Tibial nerve (tissue), 3 donors: ENCODE results near the gene PNPLA6.

ENCODE experiments used
- POLR2A ChIP-seq, 2 donors: fragments of 450-650 bp; IDR thresholded peaks; one replicate each; pipeline ENCODE4 v1.6.1; 2017; ENCODE audit warnings: antibody characterized with exemption in 2 of 2, mild to moderate bottlenecking in 2 of 2, moderate library complexity in 2 of 2
- TF ChIP-seq, protein P1 (sequence below), 5 experiments: fragments of 200-600 bp in 3 of 5; fragments of 450-650 bp in 2 of 5; sonication (generic) in 3 of 5; IDR thresholded peaks; one replicate each; pipeline ENCODE4 v1.5.1; 2016 to 2019; ENCODE audit warnings: antibody characterized with exemption in 5 of 5, mild to moderate bottlenecking in 3 of 5, moderate library complexity in 2 of 5

DNA sequence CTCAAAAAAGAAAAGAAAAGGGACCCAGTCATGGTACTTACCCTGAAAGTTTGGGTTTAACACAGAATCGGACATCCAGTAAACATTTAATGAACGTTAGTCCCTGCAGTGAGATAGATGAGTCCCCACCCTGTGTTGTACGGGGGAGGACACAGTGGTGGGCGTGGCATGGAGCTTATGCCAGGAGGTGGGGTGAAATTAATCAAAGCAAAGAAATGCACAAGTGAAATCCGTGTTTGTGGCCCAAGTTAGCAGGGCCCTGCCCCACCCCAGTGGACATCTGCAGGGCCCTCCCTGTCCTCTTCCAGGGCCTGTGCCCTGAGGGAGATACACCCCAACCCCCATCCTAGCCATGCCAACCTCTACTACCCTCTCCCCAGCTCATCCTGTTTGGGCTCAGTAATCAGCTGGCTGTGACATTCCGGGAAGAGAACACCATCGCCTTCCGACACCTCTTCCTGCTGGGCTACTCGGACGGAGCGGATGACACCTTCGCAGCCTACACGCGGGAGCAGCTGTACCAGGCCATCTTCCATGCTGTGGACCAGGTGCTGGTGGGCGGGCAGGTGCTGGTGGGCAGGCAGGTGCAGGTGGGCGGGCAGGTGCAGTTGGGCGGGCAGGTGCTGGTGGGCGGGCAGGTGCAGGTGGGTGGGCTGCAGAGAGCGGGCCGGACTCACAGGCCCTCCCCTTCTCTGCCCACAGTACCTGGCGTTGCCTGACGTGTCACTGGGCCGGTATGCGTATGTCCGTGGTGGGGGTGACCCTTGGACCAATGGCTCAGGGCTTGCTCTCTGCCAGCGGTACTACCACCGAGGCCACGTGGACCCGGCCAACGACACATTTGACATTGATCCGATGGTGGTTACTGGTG lies 9.2 kb upstream of the PNPLA6 start:
- TF ChIP-seq, protein P1, sequence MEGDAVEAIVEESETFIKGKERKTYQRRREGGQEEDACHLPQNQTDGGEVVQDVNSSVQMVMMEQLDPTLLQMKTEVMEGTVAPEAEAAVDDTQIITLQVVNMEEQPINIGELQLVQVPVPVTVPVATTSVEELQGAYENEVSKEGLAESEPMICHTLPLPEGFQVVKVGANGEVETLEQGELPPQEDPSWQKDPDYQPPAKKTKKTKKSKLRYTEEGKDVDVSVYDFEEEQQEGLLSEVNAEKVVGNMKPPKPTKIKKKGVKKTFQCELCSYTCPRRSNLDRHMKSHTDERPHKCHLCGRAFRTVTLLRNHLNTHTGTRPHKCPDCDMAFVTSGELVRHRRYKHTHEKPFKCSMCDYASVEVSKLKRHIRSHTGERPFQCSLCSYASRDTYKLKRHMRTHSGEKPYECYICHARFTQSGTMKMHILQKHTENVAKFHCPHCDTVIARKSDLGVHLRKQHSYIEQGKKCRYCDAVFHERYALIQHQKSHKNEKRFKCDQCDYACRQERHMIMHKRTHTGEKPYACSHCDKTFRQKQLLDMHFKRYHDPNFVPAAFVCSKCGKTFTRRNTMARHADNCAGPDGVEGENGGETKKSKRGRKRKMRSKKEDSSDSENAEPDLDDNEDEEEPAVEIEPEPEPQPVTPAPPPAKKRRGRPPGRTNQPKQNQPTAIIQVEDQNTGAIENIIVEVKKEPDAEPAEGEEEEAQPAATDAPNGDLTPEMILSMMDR (IDR thresholded peaks at IDR 0.05), result no peak
- TF ChIP-seq POLR2A (IDR thresholded peaks at IDR 0.05), result no peak
